Inferior parietal cortex (tissue), 1 donor: ENCODE data around the gene MTG1.
"Not testable (repeated sequence)": the region's sequence is repeated elsewhere in the genome, so short reads cannot be mapped to it uniquely, and the experiment has no call there.

ENCODE experiments used
- DNase-seq: peaks from one replicate; pipeline ENCODE4 v3.0.0-alpha.2; 2016; ENCODE audit errors: extremely low spot score

The MTG1 gene

GRCh38 chr10:133424102-133424501 lies 30.1 kb downstream of the MTG1 start:
- not testable (repeated sequence) for DNase-seq

DNA sequence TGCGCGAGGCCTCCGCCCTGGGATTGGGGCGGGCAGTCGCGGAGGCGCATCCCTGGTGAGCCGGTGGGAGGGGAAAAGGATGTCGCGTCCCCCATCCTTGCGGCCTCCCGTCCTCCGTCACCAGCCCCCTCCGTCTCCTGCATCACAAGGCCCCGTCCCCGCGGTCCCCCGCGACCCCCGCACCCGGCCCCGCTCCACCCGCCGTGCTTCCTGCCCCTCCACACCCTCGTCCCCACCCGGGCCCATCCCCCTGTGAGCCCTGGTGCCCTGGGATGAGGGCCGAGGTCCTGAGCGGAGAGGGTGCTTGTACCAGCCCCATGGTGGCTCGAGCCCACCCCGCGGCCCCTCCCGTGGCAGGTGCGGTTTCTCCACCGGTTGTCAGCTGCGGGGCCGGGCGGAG lies 30.6 kb downstream of the MTG1 start, which contains the start of gene SPRN:
Gene SPRN, minus strand, starts transcription at position 25 of the 400 bp plus-strand sequence. CDS start 944 bp downstream, outside the sequence.
- DNase-seq = not testable (repeated sequence)

DNA sequence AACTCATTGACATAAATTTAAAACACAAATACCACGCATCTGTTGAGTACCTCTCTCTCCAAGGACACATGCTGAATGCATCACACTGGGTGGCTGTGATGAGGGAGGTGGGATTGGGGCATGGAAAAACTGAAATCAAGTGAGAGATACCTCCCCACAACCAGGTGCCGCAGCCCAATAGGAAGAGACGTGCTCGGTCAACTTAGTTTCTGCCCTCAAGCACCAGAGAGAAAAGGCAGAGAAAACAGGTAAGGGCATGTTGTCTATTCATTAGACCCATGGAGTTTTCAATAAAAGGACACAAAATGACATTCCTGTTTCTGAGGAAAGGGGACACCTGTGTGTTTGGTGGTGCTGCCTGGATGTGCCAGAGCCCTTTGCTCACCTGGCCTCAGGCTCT lies 35.6 kb downstream of the MTG1 start:
- not testable (repeated sequence) for DNase-seq

- not testable (repeated sequence) for DNase-seq
Measured at GRCh38 chr10:133431888-133432613, 38.1 kb downstream of the MTG1 start.

GRCh38 chr10:133432789-133433188 lies 38.8 kb downstream of the MTG1 start:
- not testable (repeated sequence) for DNase-seq

GRCh38 chr10:133438711-133439273 lies 44.8 kb downstream of the MTG1 start:
- DNase-seq = no peak

DNA sequence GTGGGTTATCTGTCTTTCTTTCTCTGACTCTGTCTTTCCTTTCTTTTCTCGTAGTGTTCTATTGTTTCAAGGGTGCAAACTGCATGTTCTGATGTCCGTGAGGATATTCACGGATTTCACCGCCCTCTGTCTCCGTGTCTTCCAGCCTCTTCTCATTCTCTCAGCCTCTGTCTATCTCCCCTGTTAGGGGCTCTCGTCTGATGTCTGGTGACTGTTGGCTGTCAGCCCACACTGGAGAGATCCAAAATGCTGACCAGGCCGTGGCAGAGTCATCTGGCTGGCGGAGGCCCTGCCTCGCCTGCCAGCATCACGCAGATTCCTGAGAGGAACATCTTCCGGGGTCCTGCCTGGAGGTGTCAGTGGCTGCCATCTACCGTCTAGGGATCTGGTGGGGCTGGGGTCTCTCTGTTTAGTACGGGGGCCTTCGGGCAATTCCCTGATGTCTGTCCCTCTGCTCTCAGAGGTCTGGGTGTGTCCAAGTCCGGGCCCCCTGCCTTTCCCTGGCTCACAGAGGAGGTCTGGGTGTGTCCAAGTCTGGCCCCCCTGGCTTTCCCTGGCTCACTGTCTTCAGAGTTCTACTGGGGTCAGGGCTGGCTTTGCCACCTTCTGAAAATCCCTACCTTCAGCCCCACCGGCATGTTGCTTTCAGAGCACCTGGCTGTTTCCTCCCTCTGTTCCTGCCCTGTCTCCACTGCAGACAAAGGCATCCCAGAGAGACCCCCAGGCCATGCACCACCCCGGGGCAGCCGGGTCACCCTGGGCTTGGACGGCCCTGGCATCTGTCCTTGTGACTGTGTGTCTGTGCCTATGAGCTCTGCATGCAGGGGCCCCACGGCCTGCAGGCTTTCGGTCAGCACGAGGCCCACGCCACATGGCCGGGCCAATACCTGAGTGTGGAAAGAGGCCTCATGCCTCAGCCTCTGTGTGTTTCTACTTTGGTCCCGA lies 45.8 kb downstream of the MTG1 start:
- DNase-seq = no peak

- no peak for DNase-seq
Measured at GRCh38 chr10:133440633-133441285, 46.8 kb downstream of the MTG1 start.

- DNase-seq = not testable (repeated sequence)
Measured at GRCh38 chr10:133441356-133441755, 47.4 kb downstream of the MTG1 start.

- no peak for DNase-seq
Measured at GRCh38 chr10:133441780-133442179, 47.8 kb downstream of the MTG1 start.

DNA sequence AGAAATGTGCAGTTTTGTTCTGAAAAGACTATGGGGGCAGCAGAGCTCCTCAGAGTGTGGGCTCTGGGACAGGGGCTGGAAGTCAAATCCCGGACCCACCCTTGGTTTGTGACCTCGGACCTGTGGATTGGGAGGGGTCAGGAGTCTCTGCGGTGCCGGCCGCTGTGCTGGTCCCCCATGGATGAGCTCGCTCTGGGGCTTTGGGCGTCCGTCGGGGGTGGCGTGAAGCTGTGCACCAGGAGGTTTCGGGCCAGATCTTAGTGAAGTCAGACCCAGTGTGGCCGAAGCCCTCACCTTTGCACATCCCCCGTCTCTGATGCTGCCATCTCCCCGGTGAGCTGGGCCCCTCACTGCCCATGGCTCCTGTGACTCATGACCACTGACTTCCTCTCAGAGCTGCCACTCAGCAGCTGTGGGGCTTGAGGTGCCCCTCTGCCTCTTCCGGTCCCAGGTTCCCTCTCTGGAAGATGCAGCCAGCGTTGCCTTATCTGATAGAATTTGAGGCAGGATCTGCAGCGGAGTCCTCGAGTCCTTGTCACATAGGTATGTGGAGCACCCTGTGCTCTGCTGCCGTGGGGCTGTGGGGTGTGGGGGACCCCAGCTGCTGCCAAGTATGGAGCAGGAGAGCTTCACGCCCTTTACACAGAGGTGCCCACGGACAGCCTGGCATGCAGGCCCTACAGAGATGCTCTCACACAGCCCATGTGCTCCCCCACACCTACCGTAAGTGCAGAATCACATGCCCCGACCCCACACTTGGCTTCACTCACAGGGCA lies 48.4 kb downstream of the MTG1 start:
- DNase-seq = no peak

GRCh38 chr10:133442967-133443924 lies 49.3 kb downstream of the MTG1 start:
- no peak for DNase-seq

DNA sequence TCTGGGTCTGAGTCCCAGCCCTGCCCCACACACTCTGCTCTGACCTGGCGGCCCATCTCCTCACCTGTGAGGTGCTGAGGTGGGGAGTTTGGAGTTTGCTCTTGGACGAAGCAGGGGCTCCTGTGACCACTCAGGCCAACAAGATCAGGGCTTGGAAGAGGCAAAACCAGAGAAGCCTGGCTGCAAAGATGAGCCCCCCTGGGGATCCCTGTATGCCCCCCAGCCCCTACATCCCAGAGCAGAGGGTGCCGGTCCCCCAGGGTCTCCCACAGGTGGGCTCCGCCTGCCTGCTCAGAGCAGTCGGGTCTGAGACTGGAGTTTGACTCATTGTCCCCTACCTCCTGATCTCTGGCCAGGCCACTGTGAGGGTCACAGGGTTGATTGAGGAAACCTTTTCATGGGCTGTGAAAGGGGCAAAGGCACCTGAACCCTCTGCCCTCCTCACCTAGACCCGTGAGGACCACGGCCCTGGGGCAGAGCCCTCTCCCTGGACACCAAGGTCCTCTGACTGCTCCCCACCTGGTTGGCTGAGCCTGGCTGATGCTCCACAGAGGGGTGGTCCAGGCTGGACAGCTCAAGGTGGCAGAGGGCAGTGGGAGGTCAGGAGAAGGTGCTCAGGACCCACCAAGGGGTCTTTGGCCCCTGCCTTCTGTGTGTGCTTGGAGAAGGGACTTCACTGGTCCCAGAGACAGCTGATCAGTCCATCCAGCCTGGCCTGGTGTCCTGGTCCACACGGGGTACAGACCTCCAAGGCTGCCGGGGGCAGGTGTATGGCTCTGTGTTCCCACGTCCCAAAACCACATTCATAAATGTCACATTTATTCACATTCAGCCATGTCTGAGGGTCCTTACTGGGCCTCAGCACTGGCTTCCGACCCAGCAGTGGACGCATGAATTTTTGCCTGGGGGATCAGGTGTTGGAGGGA lies 50.6 kb downstream of the MTG1 start:
- no peak for DNase-seq

- DNase-seq = no peak
Measured at GRCh38 chr10:133445268-133445732, 51.3 kb downstream of the MTG1 start.

- no peak for DNase-seq
Measured at GRCh38 chr10:133445751-133446708, 52.1 kb downstream of the MTG1 start.

DNA sequence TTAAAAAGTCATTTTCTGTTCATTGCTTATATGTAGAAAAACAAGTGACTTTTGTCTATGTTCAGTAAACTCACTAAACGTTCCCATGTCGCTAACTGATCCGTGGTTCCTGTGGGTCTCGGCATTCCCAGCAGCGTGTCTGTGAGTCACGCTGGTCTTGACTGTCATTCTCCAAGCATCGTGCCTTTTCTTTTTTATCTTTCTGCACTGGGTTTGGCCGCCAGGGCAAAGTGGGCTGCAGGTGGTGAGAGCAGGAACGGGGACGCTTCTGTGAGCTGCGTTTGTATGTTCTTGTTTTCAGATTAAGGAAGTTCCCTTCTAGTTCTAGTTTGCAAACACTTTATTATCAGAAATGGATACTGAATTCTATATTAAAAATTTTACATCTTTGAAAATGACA lies 53.0 kb downstream of the MTG1 start:
- no peak for DNase-seq

- no peak for DNase-seq
Measured at GRCh38 chr10:133448120-133448519, 54.2 kb downstream of the MTG1 start.
